H1 (cell line): ENCODE measurements around the gene KRTAP4-2. TPM values are rescaled to one million over a fixed set of nuclear protein-coding genes. Genes with fewer than 3 reads are reported as not detected.

ENCODE experiments used
- CTCF ChIA-PET: fragments of 300-600 bp; sonication (Branson Sonifier 250); formaldehyde crosslinking; loops from one replicate; lab custom pipeline; 2021; ENCODE audit not compliant: partially characterized antibody; lab: Charles Lee
- POLR2A ChIA-PET: fragments of 300-600 bp; sonication (Branson Sonifier 250); formaldehyde crosslinking; loops from one replicate; lab custom pipeline; 2021; ENCODE audit warnings: inconsistent platforms; ENCODE audit not compliant: partially characterized antibody; lab: Charles Lee
- DNase-seq, 2 experiments: peaks; one replicate each; pipeline versions ENCODE4 v3.0.0 to v3.0.0-alpha.2; 2010 to 2022; ENCODE audit warnings: low spot score in 2 of 2, low read depth in 1 of 2, mixed read lengths in 1 of 2
- FAIRE-seq: peaks from 2 replicates; lab custom pipeline; 2011; peaks lifted over from hg19 to GRCh38; lab: Jason Lieb, UNC
- H2AFZ ChIP-seq: 2 replicates; pipeline ENCODE4 v1.8.1; 2012; ENCODE audit warnings: low read length, inconsistent platforms
- H2AK5ac ChIP-seq: 2 replicates; pipeline ENCODE4 v1.6.1; 2013; ENCODE audit warnings: low read depth, low read length
- H2BK120ac ChIP-seq: replicated peaks from 2 replicates; pipeline ENCODE3; 2013; ENCODE audit warnings: low read depth, low read length, inconsistent platforms
- H2BK12ac ChIP-seq: 2 replicates; pipeline ENCODE4 v1.6.1; 2013; ENCODE audit warnings: low read depth, low read length
- H2BK15ac ChIP-seq: 2 replicates; pipeline ENCODE4 v1.6.1; 2013; ENCODE audit warnings: low read length
- H2BK20ac ChIP-seq: 2 replicates; pipeline ENCODE4 v1.6.1; 2013; ENCODE audit warnings: low read length
- H2BK5ac ChIP-seq: 2 replicates; pipeline ENCODE4 v1.6.1; 2013; ENCODE audit warnings: low read depth, low read length
- H3K14ac ChIP-seq: 2 replicates; pipeline ENCODE4 v1.6.1; 2013; ENCODE audit warnings: inconsistent platforms; ENCODE audit not compliant: insufficient read length
- H3K18ac ChIP-seq: 2 replicates; pipeline ENCODE4 v1.6.1; 2013; ENCODE audit warnings: low read length; ENCODE audit errors: extremely low read depth
- H3K23ac ChIP-seq: 2 replicates; pipeline ENCODE4 v1.6.1; 2013; ENCODE audit warnings: inconsistent platforms; ENCODE audit not compliant: insufficient read length
- H3K23me2 ChIP-seq: 2 replicates; pipeline ENCODE4 v1.6.1; 2013; ENCODE audit warnings: low read depth, low read length
- H3K27ac ChIP-seq: 2 replicates; pipeline ENCODE4 v1.6.1; 2011; ENCODE audit warnings: low read depth, low read length, inconsistent platforms
- H3K27me3 ChIP-seq, 4 experiments: replicated peaks in 1 of 4; 1 replicate in 1 of 4; 2 replicates in 3 of 4; pipeline versions ENCODE4 v1.6.1 to v1.8.1; 2011 to 2013; ENCODE audit warnings: low read length in 3 of 4, mild to moderate bottlenecking in 3 of 4, inconsistent platforms in 2 of 4, mixed read lengths in 2 of 4, moderate library complexity in 1 of 4; ENCODE audit not compliant: control insufficient read depth in 3 of 4, insufficient read depth in 3 of 4; ENCODE audit errors: extremely low read depth in 1 of 4
- H3K36me3 ChIP-seq, 4 experiments: 2 replicates each; pipeline versions ENCODE4 v1.6.1 to v1.8.1; 2011 to 2013; ENCODE audit warnings: mild to moderate bottlenecking in 4 of 4, low read length in 3 of 4, moderate library complexity in 2 of 4, control low read depth in 1 of 4, inconsistent platforms in 1 of 4; ENCODE audit not compliant: insufficient read depth in 4 of 4, control insufficient read depth in 2 of 4
- H3K4ac ChIP-seq: replicated peaks from 2 replicates; pipeline ENCODE3; 2013; ENCODE audit warnings: low read length, low read depth, mixed read lengths, inconsistent platforms; ENCODE audit not compliant: insufficient read length
- H3K4me1 ChIP-seq, 4 experiments: replicated peaks in 1 of 4; 1 replicate in 1 of 4; 2 replicates in 3 of 4; pipeline versions ENCODE4 v1.6.1 to v1.8.1; 2011 to 2013; ENCODE audit warnings: low read length in 3 of 4, inconsistent platforms in 2 of 4, mixed read lengths in 1 of 4; ENCODE audit not compliant: insufficient read depth in 4 of 4, control insufficient read depth in 3 of 4
- H3K4me2 ChIP-seq, 2 experiments: 2 replicates each; pipeline versions ENCODE4 v1.6.1 to v1.8.1; 2011 to 2013; ENCODE audit warnings: low read depth in 2 of 2, low read length in 2 of 2, control low read depth in 1 of 2, inconsistent platforms in 1 of 2, mild to moderate bottlenecking in 1 of 2; ENCODE audit not compliant: insufficient read depth in 1 of 2
- H3K4me3 ChIP-seq, 4 experiments: fragments of 200-600, 300-600 bp in 1 of 4; sonication (generic), shearing (Covaris generic), sonication (Bioruptor Twin) in 1 of 4; 2 replicates each; pipeline versions ENCODE4 v1.5.1 to v1.8.1; 2011 to 2016; ENCODE audit warnings: low read length in 4 of 4, low read depth in 3 of 4, control low read depth in 2 of 4, inconsistent platforms in 2 of 4, mild to moderate bottlenecking in 2 of 4, mixed read lengths in 1 of 4, moderate library complexity in 1 of 4; ENCODE audit not compliant: insufficient read depth in 2 of 4; ENCODE audit errors: extremely low read depth in 1 of 4
- H3K56ac ChIP-seq: replicated peaks from 2 replicates; pipeline ENCODE3; 2013; ENCODE audit warnings: low read depth, mild to moderate bottlenecking, mixed read lengths, low read length, inconsistent platforms; ENCODE audit not compliant: insufficient read length
- H3K79me1 ChIP-seq: 2 replicates; pipeline ENCODE4 v1.6.1; 2013; ENCODE audit warnings: low read depth, low read length, control low read depth
- H3K79me2 ChIP-seq, 2 experiments: 2 replicates each; pipeline versions ENCODE4 v1.6.1 to v1.8.1; 2012 to 2013; ENCODE audit warnings: low read length in 2 of 2, mild to moderate bottlenecking in 2 of 2, inconsistent platforms in 1 of 2; ENCODE audit not compliant: insufficient read depth in 2 of 2, control insufficient read depth in 1 of 2
- H3K9ac ChIP-seq, 4 experiments: replicated peaks in 1 of 4; 1 replicate in 1 of 4; 2 replicates in 3 of 4; pipeline versions ENCODE4 v1.6.1 to v1.8.1; 2011 to 2013; ENCODE audit warnings: low read depth in 3 of 4, low read length in 3 of 4, control low read depth in 2 of 4, mild to moderate bottlenecking in 2 of 4, moderate library complexity in 2 of 4, inconsistent platforms in 1 of 4; ENCODE audit errors: extremely low read depth in 1 of 4
- H3K9me3 ChIP-seq, 2 experiments: 2 replicates each; pipeline versions ENCODE4 v1.6.1 to v1.8.1; 2012 to 2013; ENCODE audit warnings: mild to moderate bottlenecking in 2 of 2, moderate library complexity in 2 of 2, control low read depth in 1 of 2, inconsistent platforms in 1 of 2, low read depth in 1 of 2, low read length in 1 of 2, mixed read lengths in 1 of 2; ENCODE audit not compliant: insufficient read depth in 2 of 2
- H4K20me1 ChIP-seq, 2 experiments: replicated peaks in 1 of 2; 2 replicates each; pipeline versions ENCODE3 to v1.8.1; 2011 to 2013; ENCODE audit warnings: inconsistent platforms in 2 of 2, low read length in 2 of 2, mild to moderate bottlenecking in 1 of 2; ENCODE audit not compliant: insufficient read depth in 2 of 2, control insufficient read depth in 1 of 2
- H4K5ac ChIP-seq: 2 replicates; pipeline ENCODE4 v1.6.1; 2013; ENCODE audit warnings: low read length, low read depth, mixed read lengths, inconsistent platforms; ENCODE audit not compliant: insufficient read length
- H4K8ac ChIP-seq: 2 replicates; pipeline ENCODE4 v1.8.0; 2013; ENCODE audit warnings: mild to moderate bottlenecking, moderate library complexity, low read length, inconsistent platforms; ENCODE audit not compliant: insufficient read depth; ENCODE audit errors: extremely low read depth
- H4K91ac ChIP-seq: replicated peaks from 2 replicates; pipeline ENCODE3; 2013; ENCODE audit warnings: low read length, mixed read lengths, inconsistent platforms; ENCODE audit not compliant: insufficient read length
- BRCA1 ChIP-seq: IDR thresholded peaks from 2 replicates; pipeline ENCODE4 v1.6.1; 2012; ENCODE audit warnings: low read depth, low read length, improper control_type of control experiment
- HDAC6 ChIP-seq: IDR thresholded peaks from one replicate; pipeline ENCODE4 v1.7.1; 2012; ENCODE audit warnings: low read depth, mild to moderate bottlenecking, inconsistent platforms, low read length, moderate library complexity
- RNF2 ChIP-seq: fragments of 200-900, 300-1000 bp; sonication (generic); IDR thresholded peaks from 2 replicates; pipeline ENCODE4 v1.7.1; 2016; ENCODE audit warnings: borderline replicate concordance, low read depth, mild to moderate bottlenecking, antibody characterized with exemption, low read length; ENCODE audit not compliant: poor library complexity, severe bottlenecking; ENCODE audit errors: missing control alignments
- RXRA ChIP-seq: IDR thresholded peaks from 2 replicates; pipeline ENCODE4 v1.6.1; 2011; ENCODE audit warnings: low read depth, mild to moderate bottlenecking, low read length, moderate library complexity; ENCODE audit not compliant: insufficient read depth
- TBP ChIP-seq: IDR thresholded peaks from 2 replicates; pipeline ENCODE4 v1.6.1; 2011; ENCODE audit warnings: low read depth, low read length, improper control_type of control experiment
- WGBS, 2 experiments: shearing (Covaris generic) in 1 of 2; methylation state at CpG; one replicate each; pipeline versions ENCODE4 v1.1.6 to v1.1.7; 2013 to 2015; ENCODE audit warnings: low lambda C conversion rate in 2 of 2, mixed read lengths in 2 of 2, inconsistent platforms in 1 of 2, low coverage in 1 of 2, missing lambda C conversion rate in 1 of 2; ENCODE audit not compliant: insufficient replicate concordance in 2 of 2, insufficient coverage in 1 of 2, insufficient read length in 1 of 2; ENCODE audit errors: extremely low coverage in 1 of 2, missing lambda C conversion rate in 1 of 2; 5-methylcytosine and 5-hydroxymethylcytosine counted together
- polyA plus RNA-seq, 7 experiments: library from polyadenylated mRNA; depleted of rRNA in 3 of 7; stranded (reverse) in 5 of 7; unstranded in 2 of 7; fragments of >200 nt in 5 of 7; fragments of 200-250 nt in 2 of 7; gene quantifications; 1 replicate in 5 of 7; 2 replicates in 1 of 7; 4 replicates in 1 of 7; pipeline versions ENCODE4 v1.2.1 to v1.2.3, GENCODE V29; 2011 to 2013; ENCODE audit warnings: missing spikeins in 2 of 7, mixed read lengths in 2 of 7
- total RNA-seq: library from RNA; stranded (reverse); fragmentation: NEBNext Ultra II Directional; extraction: Animal tissue kit (Norgen Biotek cat#: 25700); gene quantifications from 2 replicates; pipeline ENCODE4 v1.2.1, GENCODE V29; 2021
- TF ChIP-seq, protein P1 (sequence below): IDR thresholded peaks from 2 replicates; pipeline ENCODE4 v1.6.1; 2012; ENCODE audit warnings: low read length, inconsistent platforms

Gene KRTAP4-2
- total and polyA plus RNA-seq, 2 of the 8 experiments (the other 6 are each of a cell fraction or from before 2014, with no cell fraction given), result not detected

DNA sequence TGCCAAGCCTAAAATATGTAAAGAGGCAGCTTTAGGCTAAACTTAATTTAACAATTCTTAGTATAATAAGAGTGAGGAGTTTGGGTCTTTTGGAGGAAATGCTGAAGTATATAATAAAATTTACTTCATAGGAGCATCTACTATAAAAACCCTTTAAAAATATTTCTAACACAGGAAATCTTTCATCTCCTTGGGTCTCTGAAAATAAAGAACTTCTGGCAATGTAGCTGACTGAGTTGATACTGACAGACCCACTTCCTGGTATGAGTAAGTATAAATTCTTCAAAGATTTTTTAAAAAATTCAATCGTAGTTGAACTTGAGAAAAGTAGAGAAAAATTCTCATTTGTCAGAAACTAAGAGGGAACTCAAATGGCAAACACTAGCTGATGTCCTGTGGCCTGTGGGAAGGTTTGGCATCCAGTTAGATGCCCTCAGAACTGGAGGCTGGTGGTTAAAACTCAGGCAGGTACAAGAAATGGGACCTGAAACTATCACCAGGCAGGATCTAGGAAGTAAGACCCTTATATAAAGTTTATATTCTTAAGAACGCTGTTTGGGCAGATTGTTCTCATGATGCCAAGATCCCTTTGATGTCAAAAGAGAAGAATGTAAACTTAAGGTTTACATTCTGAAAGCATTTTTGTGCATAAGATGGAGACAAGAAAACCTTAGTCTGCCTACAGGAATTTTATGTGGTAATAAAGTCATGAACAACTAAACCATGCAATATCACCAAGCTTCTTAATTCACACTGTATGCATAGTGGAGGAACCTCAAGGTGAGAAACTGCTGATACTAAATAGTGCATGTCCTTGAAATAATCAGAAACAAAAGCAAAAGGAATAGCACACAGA is 43.9 kb downstream of the KRTAP4-2 start:
- Histone ChIP-seq H3K9ac (no peak overlapping the region), H3K27ac (no peak overlapping the region), H3K79me2 (no peaks in the 10 kb centered on the region), H2BK12ac (no peak overlapping the region), H3K4ac (no peak overlapping the region), H2BK20ac (no peak overlapping the region), H2AFZ (no peak overlapping the region), H3K36me3 (no peaks in the 10 kb centered on the region), H2BK120ac (no peak overlapping the region), H3K79me1 (no peaks in the 10 kb centered on the region), H4K5ac (no peak overlapping the region), H3K27me3 (no peaks in the 10 kb centered on the region), H3K9me3 (no peaks in the 10 kb centered on the region), H4K20me1 (no peaks in the 10 kb centered on the region), H2BK5ac (no peak overlapping the region), H2BK15ac (no peak overlapping the region), H2AK5ac (no peak overlapping the region), H3K4me2 (no peak overlapping the region), H3K23me2 (no peaks in the 10 kb centered on the region), H4K91ac (no peak overlapping the region), H4K8ac (no peak overlapping the region), H3K4me3 (no peak overlapping the region), H3K56ac (no peak overlapping the region), H3K23ac (no peak overlapping the region), H3K18ac (no peak overlapping the region), H3K14ac (no peak overlapping the region), H3K4me1 (no peaks in the 10 kb centered on the region)
- TF ChIP-seq TBP, result no peak
- TF ChIP-seq RNF2, result no peak
- no peak for TF ChIP-seq RXRA
- TF ChIP-seq, protein P1, sequence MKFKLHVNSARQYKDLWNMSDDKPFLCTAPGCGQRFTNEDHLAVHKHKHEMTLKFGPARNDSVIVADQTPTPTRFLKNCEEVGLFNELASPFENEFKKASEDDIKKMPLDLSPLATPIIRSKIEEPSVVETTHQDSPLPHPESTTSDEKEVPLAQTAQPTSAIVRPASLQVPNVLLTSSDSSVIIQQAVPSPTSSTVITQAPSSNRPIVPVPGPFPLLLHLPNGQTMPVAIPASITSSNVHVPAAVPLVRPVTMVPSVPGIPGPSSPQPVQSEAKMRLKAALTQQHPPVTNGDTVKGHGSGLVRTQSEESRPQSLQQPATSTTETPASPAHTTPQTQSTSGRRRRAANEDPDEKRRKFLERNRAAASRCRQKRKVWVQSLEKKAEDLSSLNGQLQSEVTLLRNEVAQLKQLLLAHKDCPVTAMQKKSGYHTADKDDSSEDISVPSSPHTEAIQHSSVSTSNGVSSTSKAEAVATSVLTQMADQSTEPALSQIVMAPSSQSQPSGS, result no peak
- TF ChIP-seq HDAC6, result no peak
- no peak for TF ChIP-seq BRCA1
- FAIRE-seq, result peak; percentile 68
- WGBS, 2 experiments, result 92% methylated on average over 2 of the region's 2 CpGs; no CpG with 5 or more reads in 1 of the 2 experiments
- ChIA-PET POLR2A (no interaction called here), CTCF (interaction anchor here (0.6 kb wide), 3 partner anchors 24 to 235 kb away, joined by 3 read pairs; no protein-coding TSS in a partner anchor)
- no peak for DNase-seq
